Esophagus mucosa (tissue), 1 donor: ENCODE measurements around the gene MRTFA. TPM values are rescaled to one million over a fixed set of nuclear protein-coding genes. Genes with fewer than 3 reads are reported as not detected.
"Not testable (repeated sequence)": the region's sequence is repeated elsewhere in the genome, so short reads cannot be mapped to it uniquely, and the experiment has no call there.

Source experiments
- ATAC-seq: fragments of 200-7000 bp; cut with Tn5 transposase; one replicate; pipeline ENCODE4 v1.9.1; 2020
- total RNA-seq: library from RNA; stranded (reverse); gene quantifications from one replicate; pipeline ENCODE4 v1.2.4, GENCODE V29; 2023
- donor health status: DM: yes; HTN: yes; CAD: no.

Gene MRTFA
- total RNA-seq, 1 donor from 2014 or later = 19.4 TPM

GRCh38 chr22:40626851-40627250, 9.7 kb downstream of the MRTFA start:
- no peak for ATAC-seq

- not testable (repeated sequence) for ATAC-seq
These were observed 10.7 kb downstream of the MRTFA start for GRCh38 chr22:40625794-40626193.

- not testable (repeated sequence) for ATAC-seq
These were observed 11.2 kb downstream of the MRTFA start for GRCh38 chr22:40625281-40625680.

- no peak for ATAC-seq
These were observed 11.7 kb downstream of the MRTFA start for GRCh38 chr22:40624770-40625169.

DNA sequence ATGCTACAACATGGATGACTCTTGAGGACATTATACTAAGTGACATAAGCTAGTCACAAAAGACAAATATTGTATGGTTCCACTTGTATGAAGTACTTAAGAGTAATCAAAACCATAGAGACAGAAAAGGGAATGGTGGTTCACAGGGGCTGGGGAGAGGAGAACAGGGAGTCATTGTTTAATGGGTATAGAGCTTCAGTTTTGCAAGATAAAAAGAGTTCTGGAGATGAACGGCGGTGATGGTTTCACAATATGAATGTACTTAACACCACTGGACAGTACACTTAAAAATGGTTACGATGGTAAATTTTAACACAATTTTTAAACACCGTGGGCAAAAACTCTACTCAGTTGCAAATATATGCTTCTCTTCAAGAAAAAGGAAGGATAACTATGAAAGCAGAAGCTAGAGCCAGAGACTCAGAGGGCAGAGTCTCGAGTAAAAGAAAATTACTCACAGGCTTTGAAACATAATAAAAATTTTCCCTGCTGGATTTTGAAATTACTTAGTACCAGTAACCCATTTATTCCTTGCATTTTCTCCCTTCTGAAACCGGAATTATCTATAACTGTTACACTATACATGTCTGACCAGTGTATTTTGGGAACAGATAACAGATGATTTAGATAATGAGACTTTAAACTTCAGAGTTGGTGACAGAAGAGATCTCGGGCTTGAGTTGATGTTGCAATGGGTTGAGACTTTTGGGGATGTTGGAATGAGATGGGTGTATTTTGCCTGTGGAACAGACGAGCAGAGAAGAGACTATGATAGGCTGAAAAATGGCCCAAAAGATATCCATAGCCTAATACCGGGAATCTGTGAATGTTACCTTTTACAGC, 15.0 kb downstream of the MRTFA start:
- no peak for ATAC-seq

DNA sequence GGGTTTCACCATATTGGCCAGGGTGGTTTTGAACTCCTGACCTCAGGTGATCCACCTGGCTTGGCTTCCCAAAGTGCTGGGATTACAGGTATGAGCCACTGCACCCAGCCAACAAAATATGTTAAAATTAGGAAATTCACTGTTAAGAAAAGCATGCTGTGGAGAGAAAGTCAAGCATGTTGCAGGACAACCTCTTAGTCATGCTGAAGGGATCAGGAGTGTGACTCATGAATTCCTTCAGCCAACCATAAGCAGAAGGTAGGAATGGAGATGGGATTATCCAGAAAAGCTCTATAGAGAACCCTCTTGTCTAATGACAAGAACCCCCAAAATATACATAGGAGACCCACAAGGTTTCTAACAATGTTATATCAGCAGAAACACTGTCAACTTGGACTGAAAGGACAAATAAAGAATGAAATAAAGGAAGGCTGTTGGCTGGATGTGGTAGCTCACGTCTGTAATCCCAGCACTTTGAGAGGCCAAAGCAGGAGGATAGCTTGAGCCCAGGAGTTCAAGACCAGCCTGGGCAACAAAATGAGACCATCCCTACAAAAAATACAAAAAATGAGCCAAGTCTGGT, 16.0 kb downstream of the MRTFA start:
- peak; percentile 88 for ATAC-seq

- ATAC-seq = no peak
These were observed 18.1 kb downstream of the MRTFA start for GRCh38 chr22:40618400-40618799.

DNA sequence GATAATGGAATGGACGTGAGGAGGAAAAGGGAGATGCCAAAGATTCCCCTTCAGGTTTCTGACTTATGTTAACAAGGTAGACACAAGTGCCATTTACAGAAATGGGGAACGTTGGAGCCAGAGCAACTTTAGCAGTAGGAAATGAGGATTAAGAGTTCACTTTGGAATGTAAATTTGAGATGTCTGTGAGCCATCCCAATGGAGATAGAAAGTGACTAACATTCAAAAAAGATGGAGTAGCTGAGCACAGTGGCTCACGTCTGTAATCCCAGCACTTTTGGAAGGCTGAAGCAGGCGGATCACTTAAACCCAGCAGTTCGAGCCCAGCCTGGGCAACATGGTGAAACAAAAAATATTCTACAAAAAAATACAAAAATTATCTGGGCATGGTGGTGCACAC, 19.9 kb downstream of the MRTFA start:
- no peak for ATAC-seq

GRCh38 chr22:40613067-40613466, 23.5 kb downstream of the MRTFA start:
- ATAC-seq = no peak

- peak; percentile 11 for ATAC-seq
These were observed 24.2 kb downstream of the MRTFA start for GRCh38 chr22:40612291-40612751.

DNA sequence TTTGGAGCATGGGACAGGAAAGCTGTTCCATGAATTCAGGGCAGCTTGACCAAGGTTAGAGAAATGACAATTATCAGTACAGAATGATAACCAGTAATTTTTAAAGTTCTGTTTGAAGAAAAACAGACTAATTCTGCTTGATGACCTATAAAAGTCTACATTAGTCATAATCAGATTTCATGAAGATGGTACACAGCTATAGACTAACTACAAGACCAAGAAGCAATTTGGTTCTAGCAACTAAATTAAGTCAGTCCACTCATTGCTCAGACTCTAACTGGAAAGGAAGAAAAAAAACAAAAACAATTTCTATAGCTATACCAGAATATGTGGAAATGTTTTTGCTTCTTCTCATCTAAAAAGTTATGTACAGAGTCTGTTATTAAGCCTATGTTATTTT, 24.9 kb downstream of the MRTFA start:
- ATAC-seq = no peak

GRCh38 chr22:40610329-40610850, 26.1 kb downstream of the MRTFA start:
- no peak for ATAC-seq

DNA sequence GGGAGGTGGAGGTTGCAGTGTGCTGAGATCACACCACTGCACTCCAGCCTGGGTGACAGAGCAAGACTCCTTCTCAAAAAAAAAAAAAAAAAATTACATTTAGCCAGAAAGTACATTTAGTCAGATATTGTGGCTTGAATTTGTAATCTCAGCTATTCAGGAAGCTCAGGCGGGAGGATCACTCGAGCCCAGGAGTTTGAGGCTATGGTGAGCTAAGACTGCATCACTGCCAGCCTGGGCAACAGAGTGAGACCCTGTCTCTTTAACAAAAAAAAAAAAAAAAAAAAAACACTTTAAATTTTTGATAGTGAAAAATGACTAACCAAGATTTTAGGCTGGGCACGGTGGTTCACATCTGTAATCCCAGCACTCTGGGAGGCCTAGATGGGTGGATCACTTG, 27.3 kb downstream of the MRTFA start:
- ATAC-seq = no peak

GRCh38 chr22:40607506-40607905, 29.0 kb downstream of the MRTFA start:
- ATAC-seq = no peak

GRCh38 chr22:40606306-40606705, 30.2 kb downstream of the MRTFA start:
- ATAC-seq = no peak

GRCh38 chr22:40605761-40606160, 30.8 kb downstream of the MRTFA start:
- no peak for ATAC-seq

- peak; percentile 67 for ATAC-seq
These were observed 33.4 kb downstream of the MRTFA start for GRCh38 chr22:40603088-40603605.

GRCh38 chr22:40602231-40602630, 34.3 kb downstream of the MRTFA start:
- ATAC-seq = no peak

DNA sequence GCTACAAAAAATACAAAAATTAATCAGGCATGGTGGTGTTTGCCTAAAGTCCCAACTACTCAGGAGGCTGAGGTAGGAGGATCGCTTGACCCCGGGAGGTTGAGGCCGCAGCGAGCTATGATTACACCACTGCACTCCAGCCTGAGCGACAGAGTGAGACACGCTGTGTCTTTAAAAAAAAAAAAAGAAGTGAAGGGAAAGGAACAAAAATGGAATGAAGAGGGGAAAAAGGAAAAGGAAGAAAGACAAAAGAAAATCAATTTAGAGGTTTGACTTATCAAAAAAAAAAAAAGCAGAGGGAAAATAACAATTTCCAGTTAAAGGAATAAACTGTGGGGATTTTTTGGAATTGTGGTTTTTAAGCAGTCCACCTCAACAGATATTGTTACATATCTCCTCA, 36.8 kb downstream of the MRTFA start:
- ATAC-seq = no peak

- ATAC-seq = not testable (repeated sequence)
These were observed 37.8 kb downstream of the MRTFA start for GRCh38 chr22:40598712-40599111.

DNA sequence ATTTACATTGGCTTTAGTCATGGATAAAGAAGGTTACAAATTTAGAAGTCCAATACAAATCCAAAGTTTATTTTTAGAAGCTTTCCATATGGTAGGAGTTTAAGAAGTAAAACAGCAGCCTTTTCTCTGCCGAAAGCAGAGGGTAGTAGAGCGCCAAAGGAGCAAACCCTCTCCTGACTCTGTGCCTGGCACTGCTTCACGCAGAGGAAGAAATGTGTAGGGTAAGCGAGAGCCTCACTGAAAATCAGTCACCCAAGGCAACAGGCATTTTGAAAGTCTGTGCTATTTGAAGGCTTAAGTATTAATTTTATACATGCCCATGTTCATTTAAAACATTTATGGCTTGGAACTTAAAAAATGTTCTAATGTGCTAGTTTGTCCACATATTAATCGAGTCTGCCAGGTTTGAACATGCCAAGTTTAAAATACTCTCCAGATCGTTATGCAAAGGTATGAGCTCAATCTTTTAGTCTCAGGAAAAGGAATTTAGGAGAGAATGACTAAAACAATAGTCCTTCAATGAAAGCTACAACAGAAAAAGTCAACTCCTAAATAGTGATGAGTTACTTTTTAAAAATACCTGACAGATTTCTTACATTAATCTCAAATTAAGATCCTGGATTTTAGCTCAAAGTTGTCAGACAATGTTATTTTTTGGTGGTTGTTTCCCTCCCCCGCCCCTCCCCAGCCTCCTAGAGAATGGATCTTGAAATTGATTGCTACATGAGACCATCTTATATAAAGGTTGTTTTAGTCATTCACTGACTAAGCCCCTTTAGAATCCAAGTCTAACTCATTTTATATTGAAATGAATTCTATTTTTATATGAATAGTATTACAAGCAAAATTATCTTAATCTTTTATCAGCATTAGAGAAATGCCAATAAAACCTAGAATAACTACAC, 38.7 kb downstream of the MRTFA start:
- ATAC-seq = peak; percentile 36

DNA sequence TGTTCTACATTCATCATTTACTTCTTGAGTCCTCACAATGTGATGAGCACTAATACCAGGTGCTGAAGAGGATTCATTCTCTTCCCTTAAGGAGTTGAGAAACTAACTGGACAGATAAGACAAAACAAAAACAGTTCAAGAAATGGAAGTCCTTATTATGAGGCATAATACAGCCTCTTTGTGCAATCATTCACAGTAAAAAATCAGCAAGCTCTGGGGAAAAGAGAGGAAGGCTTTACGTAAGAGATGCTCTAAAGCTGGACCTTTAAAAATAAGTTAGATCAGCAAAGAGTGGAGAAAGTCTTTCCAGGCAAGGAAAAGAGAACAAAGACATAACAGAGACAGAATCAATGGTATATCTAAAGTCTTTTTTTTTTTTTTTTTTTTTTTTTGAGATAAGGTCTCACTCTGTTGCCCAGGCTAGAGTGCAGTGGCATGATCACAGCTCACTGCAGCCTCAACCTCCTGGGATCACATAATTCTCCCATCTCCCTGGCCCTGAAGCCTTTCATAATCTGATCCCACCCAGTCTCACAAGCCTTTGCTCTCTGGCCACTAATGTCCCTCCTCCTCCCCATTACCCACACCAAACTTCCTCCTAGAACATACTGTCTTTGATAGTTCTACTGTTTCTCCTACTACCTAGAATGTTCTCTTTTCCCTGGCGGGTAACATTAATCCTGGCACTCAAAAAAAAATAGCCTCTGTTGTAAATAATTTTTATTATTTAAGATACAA, 40.9 kb downstream of the MRTFA start:
- ATAC-seq = no peak
